ENCODE measurements around the gene MFSD6L.

The MFSD6L gene

GRCh38 chr17:8749616-8750015 is 49.5 kb downstream of the MFSD6L start:
- ATAC-seq (ENCODE audit: insufficient read depth, low read depth) = no peak
- H3K4me3 ChIP-seq (ENCODE audit: low read depth in 1 of 2, low read length in 2 of 2) = no peak overlapping the region
- no peak overlapping the region for H3K9ac ChIP-seq (ENCODE audit: low read depth, low read length)
- no peak for TF ChIP-seq EZH2 (IDR thresholded peaks at IDR 0.05; ENCODE audit: borderline replicate concordance, low read depth, low read length, severe bottlenecking)
- TF ChIP-seq CTCF (IDR thresholded peaks at IDR 0.05; ENCODE audit: borderline replicate concordance, extremely low read depth, low read length, poor library complexity, severe bottlenecking) = no peak
- peaks cover 3% of the 10 kb centered on the region for H3K27me3 ChIP-seq (ENCODE audit: insufficient read depth, low read length, poor library complexity)
- no peak overlapping the region for H3K27ac ChIP-seq (ENCODE audit: low read length)
- no peaks in the 10 kb centered on the region for H3K79me2 ChIP-seq (ENCODE audit: insufficient read depth, low read length)
- H3K36me3 ChIP-seq (ENCODE audit: insufficient read depth, low read length) = no peaks in the 10 kb centered on the region
- H4K20me1 ChIP-seq (ENCODE audit: insufficient read depth, low read length) = no peaks in the 10 kb centered on the region
- H3K4me1 ChIP-seq (ENCODE audit: insufficient read depth, low read length) = peaks cover 14% of the 10 kb centered on the region
- no peak for DNase-seq
- H2AFZ ChIP-seq (ENCODE audit: low read depth, low read length) = no peak overlapping the region
- H3K4me2 ChIP-seq (ENCODE audit: insufficient read depth, low read length) = no peak overlapping the region
- H3K9me3 ChIP-seq (ENCODE audit: insufficient read depth, low read length, severe bottlenecking) = no peaks in the 10 kb centered on the region

GRCh38 chr17:8747742-8748141 is 51.4 kb downstream of the MFSD6L start:
- no peaks in the 10 kb centered on the region for H3K79me2 ChIP-seq (ENCODE audit: insufficient read depth, low read length)
- no peak for TF ChIP-seq EZH2 (IDR thresholded peaks at IDR 0.05; ENCODE audit: borderline replicate concordance, low read depth, low read length, severe bottlenecking)
- no peak for TF ChIP-seq CTCF (IDR thresholded peaks at IDR 0.05; ENCODE audit: borderline replicate concordance, extremely low read depth, low read length, poor library complexity, severe bottlenecking)
- no peak overlapping the region for H2AFZ ChIP-seq (ENCODE audit: low read depth, low read length)
- H3K4me2 ChIP-seq (ENCODE audit: insufficient read depth, low read length) = no peak overlapping the region
- no peak overlapping the region for H3K4me3 ChIP-seq (ENCODE audit: low read depth in 1 of 2, low read length in 2 of 2)
- no peaks in the 10 kb centered on the region for H3K9me3 ChIP-seq (ENCODE audit: insufficient read depth, low read length, severe bottlenecking)
- H3K27ac ChIP-seq (ENCODE audit: low read length) = no peak overlapping the region
- H3K36me3 ChIP-seq (ENCODE audit: insufficient read depth, low read length) = no peaks in the 10 kb centered on the region
- no peak for ATAC-seq (ENCODE audit: insufficient read depth, low read depth)
- no peak for DNase-seq
- no peaks in the 10 kb centered on the region for H4K20me1 ChIP-seq (ENCODE audit: insufficient read depth, low read length)
- peaks cover 3% of the 10 kb centered on the region for H3K27me3 ChIP-seq (ENCODE audit: insufficient read depth, low read length, poor library complexity)
- H3K4me1 ChIP-seq (ENCODE audit: insufficient read depth, low read length) = peaks cover 14% of the 10 kb centered on the region
- H3K9ac ChIP-seq (ENCODE audit: low read depth, low read length) = no peak overlapping the region
